Psoas muscle (tissue), 8 donors: ENCODE data around the gene SPSB3. TPM values are rescaled to one million over a fixed set of nuclear protein-coding genes. Genes with fewer than 3 reads are reported as not detected.

Source experiments
- ATAC-seq, 4 donors: fragments of 200-7000 bp; cut with Tn5 transposase; one replicate each; pipeline ENCODE4 v1.9.1; 2020; ENCODE audit warnings: moderate library complexity in 3 of 4, mild to moderate bottlenecking in 2 of 4
- DNase-seq, 2 donors: peaks; one replicate each; pipeline ENCODE4 v3.0.0-alpha.2; 2020
- H3K27ac ChIP-seq: fragments of 200-600 bp; one replicate; pipeline ENCODE4 v1.8.0; 2022
- H3K27me3 ChIP-seq, 3 donors: fragments of 200-600 bp in 1 of 3; one replicate each; pipeline versions ENCODE4 v1.6.1 to v1.8.0; 2013 to 2022; ENCODE audit warnings: low read length in 2 of 3, mild to moderate bottlenecking in 2 of 3, moderate library complexity in 1 of 3; ENCODE audit not compliant: insufficient read depth in 3 of 3
- H3K36me3 ChIP-seq, 2 donors: fragments of 200-600 bp in 1 of 2; one replicate each; pipeline versions ENCODE4 v1.6.1 to v1.8.0; 2013 to 2022; ENCODE audit warnings: low read depth in 1 of 2, mild to moderate bottlenecking in 1 of 2, moderate library complexity in 1 of 2; ENCODE audit not compliant: insufficient read depth in 1 of 2
- H3K4me1 ChIP-seq: fragments of 200-600 bp; one replicate; pipeline ENCODE4 v1.8.0; 2022
- H3K4me3 ChIP-seq: fragments of 200-600 bp; one replicate; pipeline ENCODE4 v1.8.0; 2022; ENCODE audit warnings: mild to moderate bottlenecking
- H3K9me3 ChIP-seq: fragments of 200-600 bp; one replicate; pipeline ENCODE4 v1.8.0; 2022
- WGBS, 3 donors: extraction: QIAGEN DNeasy Blood & Tissue Kit; methylation state at CpG; one replicate each; pipeline versions ENCODE4 v1.1.6 to v1.1.7; 2013; 5-methylcytosine and 5-hydroxymethylcytosine counted together
- intact Hi-C, 2 donors: fragments of 100-400 bp; cut with DNase I; formaldehyde crosslinking; loops; one replicate each; pipeline versions ENCODE4 v1.11.0 to v1.14.2; 2022
- long read RNA-seq, 2 donors: library from polyadenylated mRNA; unstranded; transcript quantifications; one replicate each; pipeline ENCODE4 v2.0.0, GENCODE V29; 2021
- polyA plus RNA-seq, 3 donors: library from polyadenylated mRNA; stranded (reverse); fragments of 200-250 nt; gene quantifications; one replicate each; pipeline ENCODE4 v1.2.3, GENCODE V29; 2013
- total RNA-seq, 4 donors: library from RNA; stranded (reverse); fragmentation: NEBNext Ultra II Directional in 2 of 4; extraction: Animal tissue kit (Norgen Biotek cat#: 25700) in 2 of 4; gene quantifications; one replicate each; pipeline versions ENCODE4 v1.2.1 to v1.2.4, GENCODE V29; 2021 to 2023
- TF ChIP-seq, protein P1 (sequence below): fragments of 200-600 bp; IDR thresholded peaks from one replicate; pipeline ENCODE4 v1.8.0; 2022; ENCODE audit warnings: antibody characterized with exemption
- donor health status: healthy with polysubstance abuse.
- donor health status: DM: no; HTN: no; CAD: no; lungs with moderate emphysema.
- donor health status: Bipolar disorder and iron deficiency.
- donor health status: healthy.
- donor health status: DM: yes; HTN: yes; CAD: no.
- donor health status: DM: no; HTN: no; CAD: no.
- donor health status: DM: no; HTN: no; CAD: no.
- donor health status: DM: yes; HTN: yes; CAD: no.

SPSB3 gene
- total RNA-seq, result 10 to 100 TPM; 38.4 to 59.5 (median 49.9) TPM
- 100 to 1,000 TPM in 1 of 3 donors, 10 to 100 TPM in 2; 26.3 to 108 (median 78.1) TPM for polyA plus RNA-seq
- long read RNA-seq, donor 1, transcript SPSB3-201 (6 exons, 1,449 nt), result minor isoform, 41 of 182 reads
- long read RNA-seq, donor 1, transcript SPSB3-208 (7 exons, 1,784 nt), result major isoform, 115 of 182 reads
- long read RNA-seq, donor 1, transcript SPSB3-209 (6 exons, 1,628 nt), result minor isoform, 5 of 182 reads
- long read RNA-seq, donor 1, partial matches to known transcripts, result 3 of 182 reads
- long read RNA-seq, donor 1, other reads (novel, unspliced or antisense), result 16 of 182 reads
- long read RNA-seq, donor 2, transcript SPSB3-202 (5 exons, 1,509 nt), result minor isoform, 10 of 280 reads
- long read RNA-seq, donor 2, transcript SPSB3-209 (6 exons, 1,628 nt), result minor isoform, 15 of 280 reads
- long read RNA-seq, donor 2, transcript SPSB3-201 (6 exons, 1,449 nt), result minor isoform, 47 of 280 reads
- long read RNA-seq, donor 2, transcript SPSB3-208 (7 exons, 1,784 nt), result major isoform, 155 of 280 reads
- long read RNA-seq, donor 2, partial matches to known transcripts, result 11 of 280 reads
- long read RNA-seq, donor 2, other reads (novel, unspliced or antisense), result 32 of 280 reads

DNA sequence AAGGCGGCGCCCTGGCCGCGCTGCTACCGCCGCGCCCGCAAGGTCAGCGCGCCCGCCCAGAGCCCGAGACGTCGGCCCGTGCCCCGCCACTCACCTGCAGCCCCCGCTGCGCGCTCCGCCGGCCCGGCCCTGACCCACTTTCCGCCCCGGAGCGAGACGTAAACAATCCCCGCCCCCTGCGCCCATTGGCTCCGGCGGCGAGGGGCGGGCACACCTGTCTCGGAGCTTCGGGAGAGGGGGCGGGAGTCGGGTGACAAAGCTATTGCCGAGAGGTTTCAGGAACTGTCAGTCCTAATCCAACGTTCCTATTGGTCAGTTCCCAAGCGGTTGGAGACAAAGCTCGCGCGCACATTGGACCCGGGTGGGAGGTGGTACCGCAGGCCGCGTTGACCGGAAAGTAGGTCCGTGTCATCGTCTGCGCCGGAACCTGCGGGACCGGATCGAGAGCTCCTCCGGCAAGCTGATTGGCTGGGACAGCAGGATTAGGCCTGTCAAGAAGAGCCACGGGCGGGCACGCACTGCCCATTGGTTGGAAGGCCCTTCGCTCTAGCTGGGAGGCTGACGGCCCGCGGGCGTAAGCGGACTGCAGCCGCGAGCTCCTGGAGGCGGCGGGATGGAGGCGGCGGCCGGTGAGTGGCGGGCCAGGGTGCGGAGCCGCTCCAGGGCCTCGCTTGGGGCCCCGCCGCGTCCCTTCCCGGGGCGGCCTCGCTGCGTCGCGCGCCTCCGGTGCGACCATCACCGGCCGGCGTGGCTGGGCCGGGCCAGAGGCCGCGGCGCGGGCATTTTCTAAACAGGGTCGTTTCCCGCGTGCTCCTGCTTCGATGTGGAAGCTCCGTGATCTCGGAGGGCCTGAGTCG lies at the start of gene SPSB3, which contains the start of gene NUBP2:
TSS of gene SPSB3 (minus strand) at position 164 of the 857 bp plus-strand sequence. CDS start 1,088 bp downstream, outside the sequence.
TSS of gene NUBP2 (plus strand) at position 553 of the 857 bp plus-strand sequence. CDS start at position 614, 61 bp downstream.
- ATAC-seq (peak; percentile 91 to 93 (median 92)), DNase-seq (peak; percentile 100)
- 0 to 1% (median 0%) methylated on average over 88 to 102 of the region's 102 CpGs for WGBS, 3 donors
- H3K4me1 ChIP-seq, result peaks cover 34% of the 10 kb centered on the region
- no peaks in the 10 kb centered on the region for H3K27me3 ChIP-seq
- TF ChIP-seq, protein P1, sequence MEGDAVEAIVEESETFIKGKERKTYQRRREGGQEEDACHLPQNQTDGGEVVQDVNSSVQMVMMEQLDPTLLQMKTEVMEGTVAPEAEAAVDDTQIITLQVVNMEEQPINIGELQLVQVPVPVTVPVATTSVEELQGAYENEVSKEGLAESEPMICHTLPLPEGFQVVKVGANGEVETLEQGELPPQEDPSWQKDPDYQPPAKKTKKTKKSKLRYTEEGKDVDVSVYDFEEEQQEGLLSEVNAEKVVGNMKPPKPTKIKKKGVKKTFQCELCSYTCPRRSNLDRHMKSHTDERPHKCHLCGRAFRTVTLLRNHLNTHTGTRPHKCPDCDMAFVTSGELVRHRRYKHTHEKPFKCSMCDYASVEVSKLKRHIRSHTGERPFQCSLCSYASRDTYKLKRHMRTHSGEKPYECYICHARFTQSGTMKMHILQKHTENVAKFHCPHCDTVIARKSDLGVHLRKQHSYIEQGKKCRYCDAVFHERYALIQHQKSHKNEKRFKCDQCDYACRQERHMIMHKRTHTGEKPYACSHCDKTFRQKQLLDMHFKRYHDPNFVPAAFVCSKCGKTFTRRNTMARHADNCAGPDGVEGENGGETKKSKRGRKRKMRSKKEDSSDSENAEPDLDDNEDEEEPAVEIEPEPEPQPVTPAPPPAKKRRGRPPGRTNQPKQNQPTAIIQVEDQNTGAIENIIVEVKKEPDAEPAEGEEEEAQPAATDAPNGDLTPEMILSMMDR, result no peak
- peaks cover 0 to 52% of the 10 kb centered on the region in 2 donors for H3K36me3 ChIP-seq
- H3K9me3 ChIP-seq, result no peaks in the 10 kb centered on the region
- peak within 1 kb of the TSS; percentile 92 for H3K27ac ChIP-seq
- intact Hi-C loops, result no loop called here
- peak within 1 kb of the TSS; percentile 86 for H3K4me3 ChIP-seq

DNA sequence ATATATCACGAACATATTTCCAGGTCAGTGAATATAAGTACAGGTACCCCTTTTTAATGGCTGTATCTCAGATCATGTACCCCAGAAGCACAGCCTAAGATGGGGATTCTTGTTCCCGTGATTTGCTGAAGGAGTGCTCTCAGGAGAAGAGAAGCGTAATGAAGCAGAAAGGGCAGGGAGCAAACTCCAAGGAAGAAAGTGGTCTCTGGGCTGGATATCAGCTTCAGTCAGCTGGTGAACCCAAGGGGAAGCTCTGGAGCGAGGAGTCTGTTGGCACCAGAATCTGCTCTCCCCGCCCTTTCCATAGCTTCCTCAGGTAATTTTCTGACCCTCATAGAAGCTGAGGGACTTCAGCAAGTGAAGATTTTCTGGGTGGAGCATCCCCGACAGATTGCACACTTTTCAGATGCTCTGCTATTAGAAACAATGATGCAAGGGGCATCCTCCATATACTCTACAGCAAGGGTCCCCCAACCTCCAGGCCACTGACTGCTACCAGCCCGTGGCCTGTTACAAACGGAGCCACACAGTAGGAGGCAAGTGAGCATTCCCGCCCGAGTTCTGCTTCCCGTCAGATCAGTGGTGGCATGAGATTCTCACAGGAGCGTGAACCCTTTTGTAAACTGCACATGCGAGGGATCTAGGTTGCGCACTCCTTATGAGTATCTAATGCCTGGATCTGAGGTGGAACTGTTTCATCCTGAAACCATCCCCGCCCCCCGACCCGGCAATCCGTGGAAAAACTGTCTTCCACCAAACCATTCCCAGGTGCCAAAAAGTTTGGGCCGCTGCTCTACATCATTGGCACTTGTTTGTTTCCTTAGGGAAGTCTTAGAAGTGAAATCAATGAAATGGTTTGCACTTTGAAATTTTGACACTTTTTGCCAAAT lies 49.1 kb upstream of the SPSB3 start:
- DNase-seq (no peak), ATAC-seq (no peak)
- no peaks in the 10 kb centered on the region for H3K9me3 ChIP-seq
- intact Hi-C loops, result no loop called here
- H3K27me3 ChIP-seq, result no peaks in the 10 kb centered on the region
- TF ChIP-seq, protein P1, result no peak
- H3K4me1 ChIP-seq, result peaks cover 25% of the 10 kb centered on the region
- 79 to 88% (median 82%) methylated on average over 19 of the region's 19 CpGs for WGBS, 3 donors
- H3K4me3 ChIP-seq, result no peak overlapping the region
- H3K27ac ChIP-seq, result no peak overlapping the region
- peaks cover 0 to 28% of the 10 kb centered on the region in 2 donors for H3K36me3 ChIP-seq

DNA sequence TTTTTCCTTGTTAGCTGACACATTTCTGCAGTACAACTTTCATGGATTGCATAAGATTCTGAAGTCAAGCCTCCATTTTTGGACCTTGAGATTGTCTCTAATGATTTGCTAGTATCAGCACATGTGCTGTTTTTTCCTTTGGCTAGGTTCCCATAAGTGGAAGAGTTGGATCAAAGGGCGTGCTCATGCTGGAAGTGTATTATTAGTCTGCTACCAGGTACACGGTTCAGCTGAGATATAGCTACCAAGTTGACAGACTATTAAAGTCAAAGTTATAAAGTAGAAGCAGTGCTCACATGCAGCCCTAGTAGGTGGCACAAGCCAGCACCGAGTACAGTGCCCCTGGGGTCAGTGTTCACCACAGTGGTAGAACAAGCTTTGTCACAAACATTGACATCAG lies 47.8 kb upstream of the SPSB3 start:
- H3K36me3 ChIP-seq, result peaks cover 0 to 28% of the 10 kb centered on the region in 2 donors
- no peaks in the 10 kb centered on the region for H3K9me3 ChIP-seq
- H3K4me3 ChIP-seq, result no peak overlapping the region
- TF ChIP-seq, protein P1, result no peak
- intact Hi-C loops, result no loop called here
- DNase-seq, result no peak
- no peaks in the 10 kb centered on the region for H3K27me3 ChIP-seq
- ATAC-seq, result no peak
- 29 to 43% (median 38%) methylated on average over 3 of the region's 3 CpGs for WGBS, 3 donors
- H3K4me1 ChIP-seq, result peaks cover 31% of the 10 kb centered on the region
- H3K27ac ChIP-seq, result no peak overlapping the region
